Body of pancreas (tissue), 4 donors: ENCODE results near the gene AHCYL2.

Source experiments
- CTCF ChIP-seq, 7 experiments: fragments of 450-650 bp in 4 of 7; fragments of 200-600 bp in 3 of 7; sonication (generic) in 3 of 7; IDR thresholded peaks; one replicate each; pipeline ENCODE4 v1.5.1; 2016 to 2019; ENCODE audit warnings: antibody characterized with exemption in 7 of 7
- POLR2A ChIP-seq, 3 donors: fragments of 450-650 bp; IDR thresholded peaks; one replicate each; pipeline ENCODE4 v1.6.1; 2016; ENCODE audit warnings: antibody characterized with exemption in 3 of 3, mild to moderate bottlenecking in 2 of 3

DNA sequence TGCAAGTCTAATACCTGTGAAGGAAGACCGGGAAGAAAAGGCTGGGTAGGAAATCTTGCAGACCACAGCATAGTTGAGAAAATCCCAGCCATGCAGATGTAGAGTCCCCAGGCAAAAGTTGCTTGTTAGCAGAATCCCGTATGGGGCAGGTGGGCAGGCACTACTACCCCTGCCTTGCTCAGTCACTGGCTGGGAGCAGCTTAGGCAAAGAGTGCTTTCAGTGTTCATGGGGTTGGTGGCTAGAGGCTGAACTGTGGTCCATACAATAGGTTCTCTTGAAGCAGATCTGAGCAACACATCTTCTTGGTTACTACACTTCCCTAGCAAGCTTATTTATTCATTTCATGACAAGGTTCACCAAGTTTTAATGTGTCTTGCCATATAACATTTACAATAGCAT lies 92.6 kb downstream of the AHCYL2 start:
- no peak for TF ChIP-seq CTCF (IDR thresholded peaks at IDR 0.05)
- no peak for TF ChIP-seq POLR2A (IDR thresholded peaks at IDR 0.05)
